Stimulated activated naive CD8-positive, alpha-beta T cell treated with anti-CD3 and anti-CD28 coated beads, Interleukin-15, Interleukin-2, amounts not matched to agents 100 U/mL and 50 U/mL, for 24 hours (primary cell): ENCODE results near the gene PAK2.
"Not testable (repeated sequence)": the region's sequence is repeated elsewhere in the genome, so short reads cannot be mapped to it uniquely, and the experiment has no call there.

Experiments
- ATAC-seq: fragments of 150-1000 bp; cut with Tn5 transposase; one replicate; pipeline ENCODE4 v1.10.0; 2021
- DNase-seq: peaks from one replicate; pipeline ENCODE4 v3.0.0; 2021

Gene PAK2

GRCh38 chr3:196736670-196737374 lies 2.8 kb upstream of the PAK2 start:
- ATAC-seq = no peak
- no peak for DNase-seq

GRCh38 chr3:196737655-196738054 lies 2.0 kb upstream of the PAK2 start:
- ATAC-seq (no peak), DNase-seq (no peak)

DNA sequence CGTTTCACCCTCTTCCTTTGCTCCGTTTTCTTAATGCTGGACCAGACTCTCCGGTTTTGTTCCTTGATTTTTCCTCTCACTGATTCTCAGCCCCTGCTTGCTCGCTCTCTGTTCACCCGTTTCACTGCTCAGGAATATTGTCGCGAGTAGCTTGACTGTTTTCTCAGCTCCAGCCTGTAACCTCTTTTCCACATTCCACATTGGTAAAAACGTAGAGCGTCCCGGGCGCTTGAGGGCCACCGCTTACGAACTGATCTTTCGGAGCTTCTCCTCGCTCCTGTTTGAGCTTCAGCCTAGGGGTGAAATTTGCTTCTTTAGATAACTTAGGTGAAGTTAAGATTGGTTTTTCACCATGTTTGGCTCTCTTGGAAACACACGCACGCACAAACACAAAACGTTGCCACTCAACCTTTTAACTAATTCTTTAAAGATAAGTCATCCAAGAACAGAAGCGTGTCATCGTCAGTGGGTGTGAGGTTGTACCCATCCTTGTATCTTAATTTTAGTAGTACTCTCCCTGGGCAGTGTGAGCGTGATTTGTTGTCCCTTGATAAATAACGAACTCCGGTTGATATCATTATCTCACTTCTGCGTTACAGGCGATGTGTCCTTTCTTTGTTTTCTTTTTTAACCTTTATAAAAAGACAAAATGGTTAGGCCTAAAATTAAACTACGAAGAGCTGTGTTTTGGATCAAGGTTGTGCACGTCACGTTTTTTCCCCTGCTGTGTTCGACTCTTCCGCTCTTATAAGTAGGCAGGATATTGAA lies 1.0 kb downstream of the PAK2 start:
- ATAC-seq (peak; percentile 24), DNase-seq (peak; percentile 37)

GRCh38 chr3:196741249-196741889 lies 1.7 kb downstream of the PAK2 start:
- DNase-seq = no peak
- ATAC-seq = no peak

GRCh38 chr3:196743569-196743968 lies 3.9 kb downstream of the PAK2 start:
- not testable (repeated sequence) for ATAC-seq, DNase-seq

DNA sequence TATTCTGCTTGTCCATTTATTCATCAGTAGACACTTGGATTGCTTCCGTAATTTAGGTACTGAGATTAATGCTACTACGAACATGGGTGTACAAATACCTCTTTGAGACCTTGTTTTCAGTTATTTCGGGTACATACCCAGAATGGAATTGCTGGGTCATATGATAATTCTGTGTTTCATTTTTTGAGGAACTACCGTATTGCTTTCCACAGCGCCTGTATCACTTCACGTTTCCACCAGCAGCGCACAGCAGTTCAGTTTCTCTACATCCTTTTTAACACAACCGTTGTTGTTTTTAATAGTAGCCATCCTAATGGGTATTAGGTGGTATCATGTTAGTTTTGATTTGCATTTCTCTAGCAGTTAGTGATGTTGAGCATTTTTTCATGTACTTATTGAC lies 9.5 kb downstream of the PAK2 start:
- DNase-seq = no peak
- no peak for ATAC-seq

DNA sequence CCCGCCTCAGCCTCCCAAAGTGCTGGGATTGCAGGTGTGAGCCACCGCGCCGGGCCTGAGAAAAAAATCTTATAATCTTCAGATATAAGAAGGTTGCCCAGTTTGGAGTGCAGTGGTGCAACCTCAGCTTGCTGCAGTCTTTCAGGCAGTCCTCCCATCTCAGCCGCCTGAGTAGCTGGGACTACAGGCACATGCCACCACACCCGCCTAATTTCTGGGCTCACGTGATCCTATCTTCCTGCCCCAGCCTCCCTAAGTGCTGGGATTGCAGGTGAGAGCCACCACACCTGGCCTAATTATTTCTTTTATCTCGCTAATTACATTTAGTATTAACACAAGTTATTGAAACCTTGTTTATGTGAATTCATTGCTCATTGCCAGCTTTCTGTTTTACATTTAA lies 13.5 kb downstream of the PAK2 start:
- no peak for ATAC-seq
- DNase-seq = no peak

DNA sequence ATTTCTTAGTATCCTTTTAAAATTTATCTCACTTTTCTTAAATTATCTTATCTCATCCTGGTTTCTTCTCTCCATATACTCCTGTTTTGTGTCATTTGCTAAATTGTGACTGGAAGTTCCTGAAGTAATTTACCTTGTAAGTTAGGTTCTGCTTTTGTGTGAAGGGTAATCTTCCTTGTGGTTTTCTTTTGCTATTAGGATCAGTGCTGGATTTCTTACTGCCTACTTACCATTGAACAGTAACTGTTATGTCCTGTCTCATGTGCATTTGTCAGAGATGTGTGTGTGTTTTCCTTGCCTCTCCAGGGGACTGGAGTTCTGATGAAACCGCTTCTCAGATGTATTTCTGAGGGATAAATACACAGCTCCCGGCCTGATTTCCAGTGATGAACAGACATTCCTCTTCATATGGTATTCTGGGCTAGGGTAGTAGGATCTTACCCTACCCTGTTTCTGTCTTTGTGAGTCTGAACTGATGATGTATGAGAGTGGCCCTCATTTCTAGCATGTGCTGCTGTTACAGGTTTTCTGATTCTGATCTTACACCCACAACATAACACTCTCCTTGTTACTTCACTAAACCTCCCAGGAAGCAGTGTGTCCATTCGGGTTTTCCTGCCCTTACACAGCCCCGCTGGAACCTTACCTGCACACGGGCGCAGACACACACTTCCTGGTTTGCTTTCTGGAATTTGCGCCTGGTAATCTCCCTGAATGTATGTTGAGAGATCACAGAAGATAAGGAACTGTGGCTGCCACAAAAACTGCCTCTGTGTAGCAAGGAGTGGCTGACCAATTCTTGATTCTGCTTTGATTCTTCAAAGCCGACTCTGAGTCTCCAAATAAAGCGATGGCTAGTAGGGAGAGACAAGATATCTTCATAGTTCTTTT lies 14.7 kb downstream of the PAK2 start:
- no peak for DNase-seq

GRCh38 chr3:196756732-196757131 lies 17.1 kb downstream of the PAK2 start:
- ATAC-seq (no peak), DNase-seq (no peak)

More for the DNA sequence above, 14.7 kb downstream of the PAK2 start:
- ATAC-seq = no peak

DNA sequence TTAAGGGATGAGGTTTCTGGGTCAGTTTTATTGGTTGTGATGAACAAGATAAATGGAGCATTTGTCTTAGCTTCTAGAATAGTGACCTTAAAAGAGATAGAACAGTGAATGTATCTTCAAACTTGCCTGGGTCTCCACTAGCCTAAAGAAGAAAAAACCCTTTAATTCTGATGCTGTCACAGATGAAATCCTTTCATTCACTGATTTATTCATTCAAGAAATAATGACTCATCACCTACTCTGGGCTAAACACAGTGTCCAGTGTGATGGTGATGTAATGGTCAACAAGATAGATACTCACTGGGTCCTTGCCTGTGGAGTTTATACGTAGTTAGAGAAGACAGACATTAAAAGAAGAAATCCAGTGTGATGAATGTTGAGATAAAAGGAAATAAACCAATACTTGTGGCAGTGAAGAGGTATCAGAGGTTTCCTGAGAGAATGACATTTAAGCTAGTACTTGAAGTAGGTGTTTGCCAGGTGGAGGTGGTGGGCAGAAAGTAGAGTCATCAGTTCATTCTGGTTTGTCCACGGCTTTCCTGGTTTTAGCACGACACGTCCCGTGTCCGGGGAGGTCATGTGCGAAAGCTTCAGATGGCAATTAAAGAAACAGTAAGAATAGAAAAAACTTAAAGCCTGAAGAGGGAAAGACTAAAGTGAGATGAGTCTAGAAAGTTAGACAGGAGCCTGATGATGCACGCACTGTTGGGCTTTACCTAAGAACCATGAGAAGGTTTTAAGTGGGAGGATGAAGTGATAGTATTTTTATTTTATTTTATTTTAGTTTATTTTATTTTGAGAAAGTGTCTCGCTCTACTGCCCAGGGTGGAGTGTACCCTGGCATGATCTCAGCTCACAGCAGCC lies 18.5 kb downstream of the PAK2 start:
- DNase-seq = peak; percentile 26
- ATAC-seq = peak; percentile 72

DNA sequence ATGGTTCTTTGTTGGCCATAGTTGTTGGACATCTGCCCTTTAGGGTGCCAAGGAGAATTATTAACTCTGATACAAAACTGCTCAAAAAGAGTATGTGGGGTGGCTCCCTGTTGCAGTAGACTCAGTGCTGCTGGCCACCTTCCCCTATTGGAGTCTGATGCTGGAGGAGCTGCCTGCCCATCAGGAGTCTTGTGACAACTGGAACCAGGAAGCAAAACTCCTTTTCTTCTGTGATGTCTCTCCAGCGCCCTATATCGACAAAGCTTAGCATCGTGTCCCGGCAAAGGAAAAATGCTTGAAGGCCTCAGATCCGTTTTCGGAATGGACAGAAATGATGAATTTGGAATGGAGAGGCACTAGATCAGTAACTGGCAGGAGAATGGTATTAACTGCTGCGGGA lies 23.5 kb downstream of the PAK2 start:
- DNase-seq = no peak
- no peak for ATAC-seq

DNA sequence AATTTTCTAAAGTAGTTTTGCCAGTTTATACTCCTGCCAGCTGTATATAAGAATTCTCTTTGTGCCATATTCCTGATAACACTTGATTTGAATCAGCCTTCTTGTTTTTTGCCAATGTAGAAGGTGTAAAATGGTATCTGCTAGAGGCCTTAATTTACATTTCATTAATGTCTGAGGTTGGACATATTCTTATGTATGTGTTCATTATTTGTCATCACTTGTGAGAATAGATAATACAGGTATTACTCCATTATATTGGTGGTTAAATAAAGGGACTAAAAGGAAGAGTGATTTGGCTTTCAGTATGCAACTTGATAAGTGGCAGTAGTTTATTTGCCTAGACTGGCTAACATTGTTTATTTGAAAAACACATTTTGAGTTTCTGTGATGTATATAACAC lies 25.8 kb downstream of the PAK2 start:
- no peak for ATAC-seq
- no peak for DNase-seq

DNA sequence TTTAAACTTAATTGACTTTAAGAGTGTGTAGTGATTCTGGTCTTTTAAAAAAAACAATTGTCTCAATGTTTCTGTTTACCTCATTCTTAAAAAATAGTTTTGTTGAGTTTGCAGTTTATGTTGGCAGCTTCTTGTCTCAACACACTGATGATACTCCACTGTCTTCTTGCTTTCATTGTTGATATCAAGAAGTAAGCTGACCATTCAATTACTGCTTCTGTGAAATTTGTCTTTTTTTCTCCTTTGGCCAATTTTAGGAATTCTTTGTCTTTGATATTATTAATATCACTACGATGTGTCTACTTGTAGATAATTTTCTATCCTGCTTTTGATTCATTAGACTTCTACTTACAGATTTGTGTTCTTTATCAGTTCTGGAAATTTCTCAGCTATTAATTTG lies 31.4 kb downstream of the PAK2 start:
- no peak for DNase-seq
- ATAC-seq = no peak

DNA sequence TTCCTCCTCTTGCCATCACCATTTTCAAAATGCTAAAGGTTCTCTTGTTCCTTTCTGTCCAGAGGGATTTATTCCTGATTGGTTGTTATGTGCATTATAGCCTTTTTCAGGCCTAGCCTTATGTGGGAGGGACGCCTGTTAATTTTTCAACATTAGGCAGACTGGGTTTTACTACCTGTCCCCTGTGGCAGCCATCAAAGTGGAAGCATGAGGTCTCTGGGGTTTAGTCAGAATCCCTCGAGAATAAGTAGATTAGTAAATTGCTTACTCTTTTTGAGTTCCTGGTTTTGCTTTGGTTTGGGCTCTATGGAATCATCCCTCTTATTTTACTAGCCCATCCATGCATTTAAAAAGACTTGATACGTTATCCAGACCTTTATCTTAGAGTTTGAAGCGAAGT lies 32.4 kb downstream of the PAK2 start:
- DNase-seq (no peak), ATAC-seq (no peak)

DNA sequence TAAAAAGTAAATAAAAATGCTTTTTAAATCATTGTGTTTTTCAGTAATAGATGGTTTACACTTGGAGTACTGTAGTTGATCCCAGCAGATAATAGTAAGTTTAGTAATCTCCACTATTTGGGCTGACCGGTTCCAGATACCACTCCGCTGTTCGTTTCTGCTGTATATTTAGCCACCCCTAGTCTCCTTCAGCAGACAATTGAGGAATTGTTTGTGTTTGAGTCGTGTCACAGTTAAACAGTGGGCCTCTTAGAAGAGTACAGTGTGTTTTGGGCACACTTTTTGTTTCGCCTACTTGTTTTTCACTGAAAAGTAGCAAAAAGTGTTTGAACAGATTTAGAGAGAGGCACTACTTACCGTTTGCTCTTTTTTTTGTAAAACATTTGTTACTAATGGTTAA lies 33.2 kb downstream of the PAK2 start:
- ATAC-seq (no peak), DNase-seq (no peak)

- ATAC-seq = no peak
- no peak for DNase-seq
These were observed 34.6 kb downstream of the PAK2 start for GRCh38 chr3:196774191-196774820.

GRCh38 chr3:196774848-196775422 lies 35.3 kb downstream of the PAK2 start:
- DNase-seq = no peak
- no peak for ATAC-seq

GRCh38 chr3:196775938-196776337 lies 36.3 kb downstream of the PAK2 start:
- DNase-seq (no peak), ATAC-seq (no peak)

GRCh38 chr3:196777836-196778235 lies 38.2 kb downstream of the PAK2 start:
- ATAC-seq = no peak

GRCh38 chr3:196778755-196779154 lies 39.1 kb downstream of the PAK2 start:
- DNase-seq (no peak), ATAC-seq (no peak)

More at GRCh38 chr3:196777836-196778235, 38.2 kb downstream of the PAK2 start:
- no peak for DNase-seq
